Astrocyte (in vitro differentiated cells and primary cell): Measurements from ENCODE around the gene OPA1.

ENCODE experiments used
- CTCF ChIP-seq: IDR thresholded peaks from 2 replicates; pipeline ENCODE4 v1.5.1; 2011; ENCODE audit warnings: low read depth, mild to moderate bottlenecking, inconsistent platforms, low read length, moderate library complexity; ENCODE audit not compliant: insufficient read depth
- EZH2 ChIP-seq: IDR thresholded peaks from 2 replicates; pipeline ENCODE4 v1.6.1; 2012; ENCODE audit warnings: mild to moderate bottlenecking, low read length, inconsistent platforms; ENCODE audit not compliant: insufficient read depth

DNA sequence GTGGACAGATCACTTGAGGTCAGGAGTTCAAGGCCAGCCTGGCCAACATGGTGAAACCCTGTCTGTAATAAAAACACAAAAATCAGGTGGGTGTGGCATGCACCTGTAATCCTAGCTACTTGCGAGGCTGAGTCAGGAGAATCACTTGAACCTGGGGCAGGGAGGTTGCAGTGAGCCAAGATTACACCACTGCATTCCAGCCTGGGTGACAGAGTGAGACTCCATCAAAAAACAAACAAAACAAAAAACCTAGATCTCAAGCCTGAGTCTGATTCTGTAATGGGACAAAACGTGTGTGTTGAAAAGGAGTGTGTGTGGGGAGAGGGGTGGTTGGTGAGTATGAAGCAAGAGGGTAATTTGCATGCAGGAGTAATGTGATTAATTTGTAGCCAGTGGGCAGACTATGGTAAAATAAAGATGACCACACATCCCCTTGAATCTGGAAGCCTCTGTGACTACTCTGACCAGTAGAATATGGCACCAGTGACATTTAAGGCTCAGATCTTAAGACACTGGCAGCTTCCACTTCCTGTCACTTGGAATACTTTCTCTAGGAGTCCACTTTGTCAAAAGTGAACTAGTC, 18.4 kb upstream of the OPA1 start:
- TF ChIP-seq CTCF (no peak), EZH2 (no peak)
